ENCODE results near the gene RABGAP1.

RABGAP1 gene

DNA sequence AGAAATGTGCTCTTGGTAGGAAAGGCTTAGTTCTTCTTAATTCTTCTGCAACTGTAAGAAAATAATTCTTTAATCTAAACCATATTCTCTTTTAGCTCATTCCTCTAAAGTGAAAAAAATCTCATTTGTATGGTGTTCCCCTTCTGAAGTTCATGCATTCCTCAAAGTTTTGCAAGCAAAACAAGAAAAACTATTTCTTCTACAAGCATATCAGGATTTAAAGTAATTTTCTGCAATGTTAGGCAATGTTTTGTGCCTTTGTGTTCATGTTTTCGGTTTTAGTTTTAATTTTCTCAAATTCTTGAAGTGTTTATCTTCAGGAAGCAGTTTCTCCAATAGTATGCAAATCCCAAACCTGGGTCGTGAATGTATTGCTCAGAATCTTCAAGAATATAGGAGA lies 80.0 kb downstream of the RABGAP1 start:
- no peaks in the 10 kb centered on the region for H3K9me3 ChIP-seq (ENCODE audit: low read length)
- H3K36me3 ChIP-seq (ENCODE audit: insufficient read depth, low read length): peaks cover 33% of the 10 kb centered on the region
- no peak overlapping the region for H3K9ac ChIP-seq (ENCODE audit: low read length)
- no peaks in the 10 kb centered on the region for H3K4me1 ChIP-seq (ENCODE audit: insufficient read depth, low read length)
- H3K27ac ChIP-seq (ENCODE audit: low read depth, low read length): no peak overlapping the region
- H3K27me3 ChIP-seq (ENCODE audit: control insufficient read depth in 1 of 2, insufficient read depth in 2 of 2, low read length in 2 of 2): no peaks in the 10 kb centered on the region
- no peak overlapping the region for H3K4me3 ChIP-seq (ENCODE audit: low read depth in 1 of 2, low read length in 2 of 2)

DNA sequence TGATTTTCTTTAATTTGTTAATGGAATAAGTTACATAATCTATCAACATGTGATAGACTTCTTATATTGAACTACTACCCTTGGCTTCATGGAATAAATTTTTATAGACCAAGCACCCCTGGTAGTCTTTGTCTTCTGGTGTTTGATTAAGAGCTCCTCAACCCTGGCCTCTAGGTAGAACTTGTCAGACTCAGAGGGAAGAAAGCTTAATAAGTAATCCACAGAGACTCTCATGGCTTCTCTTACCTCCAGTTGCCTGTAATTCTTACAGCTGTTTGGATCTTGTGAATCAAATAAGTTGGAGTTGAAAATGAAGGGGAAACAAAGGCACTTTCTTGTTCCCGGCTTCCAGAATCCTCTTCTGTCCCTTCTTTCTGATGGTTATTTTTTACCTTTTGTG lies 85.6 kb downstream of the RABGAP1 start:
- no peak overlapping the region for H3K4me3 ChIP-seq (ENCODE audit: low read depth in 1 of 2, low read length in 2 of 2)
- H3K4me1 ChIP-seq (ENCODE audit: insufficient read depth, low read length): peaks cover 7% of the 10 kb centered on the region
- no peak overlapping the region for H3K9ac ChIP-seq (ENCODE audit: low read length)
- H3K27ac ChIP-seq (ENCODE audit: low read depth, low read length): no peak overlapping the region
- no peaks in the 10 kb centered on the region for H3K9me3 ChIP-seq (ENCODE audit: low read length)
- H3K27me3 ChIP-seq (ENCODE audit: control insufficient read depth in 1 of 2, insufficient read depth in 2 of 2, low read length in 2 of 2): no peaks in the 10 kb centered on the region
- peaks cover 11% of the 10 kb centered on the region for H3K36me3 ChIP-seq (ENCODE audit: insufficient read depth, low read length)

DNA sequence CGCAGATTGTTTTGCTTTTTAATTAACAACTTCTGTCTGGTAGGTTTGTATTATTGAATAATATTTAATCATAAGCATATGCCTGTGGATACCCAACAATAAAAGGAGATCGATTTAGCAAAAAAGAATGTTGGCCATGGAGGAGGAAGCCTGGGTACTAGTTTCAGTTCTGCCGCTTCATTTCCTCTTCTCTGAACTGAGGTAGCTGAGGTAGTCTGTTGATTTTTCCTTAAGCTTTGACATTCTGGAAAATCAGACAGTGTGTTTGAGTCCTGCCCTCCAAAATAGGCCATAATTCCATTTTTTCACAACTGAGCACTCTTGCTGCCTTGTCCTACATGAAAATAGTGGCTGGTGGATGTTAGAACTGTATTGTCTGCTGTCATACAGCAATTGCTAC lies 86.7 kb downstream of the RABGAP1 start:
- Histone ChIP-seq H3K36me3 (ENCODE audit: insufficient read depth, low read length) (peaks cover 5% of the 10 kb centered on the region), H3K9me3 (ENCODE audit: low read length) (no peaks in the 10 kb centered on the region), H3K4me1 (ENCODE audit: insufficient read depth, low read length) (peaks cover 11% of the 10 kb centered on the region), H3K27ac (ENCODE audit: low read depth, low read length) (no peak overlapping the region), H3K9ac (ENCODE audit: low read length) (no peak overlapping the region), H3K4me3 (ENCODE audit: low read depth in 1 of 2, low read length in 2 of 2) (no peak overlapping the region), H3K27me3 (ENCODE audit: control insufficient read depth in 1 of 2, insufficient read depth in 2 of 2, low read length in 2 of 2) (no peaks in the 10 kb centered on the region)

DNA sequence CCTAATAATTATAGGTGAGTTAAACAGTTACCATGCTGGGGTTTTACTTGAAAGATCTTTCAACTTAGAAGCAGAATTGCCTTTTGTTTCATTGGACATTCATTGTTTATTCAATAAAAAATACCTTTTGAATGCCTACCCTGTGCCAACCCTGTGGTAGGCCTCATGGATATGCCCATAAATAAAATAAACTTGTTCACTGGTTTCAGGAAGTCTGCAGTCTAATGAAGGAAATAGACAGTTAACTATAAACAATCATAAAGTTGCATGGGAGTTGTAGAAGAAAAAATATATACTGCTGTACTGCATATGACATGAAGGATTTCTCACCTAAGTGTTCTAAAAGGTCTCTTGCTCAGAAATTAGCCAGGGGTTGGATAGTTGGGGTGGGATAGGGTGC lies 87.3 kb downstream of the RABGAP1 start:
- Histone ChIP-seq H3K27ac (ENCODE audit: low read depth, low read length) (no peak overlapping the region), H3K9ac (ENCODE audit: low read length) (no peak overlapping the region), H3K4me1 (ENCODE audit: insufficient read depth, low read length) (peaks cover 17% of the 10 kb centered on the region), H3K36me3 (ENCODE audit: insufficient read depth, low read length) (peaks cover 5% of the 10 kb centered on the region), H3K9me3 (ENCODE audit: low read length) (no peaks in the 10 kb centered on the region), H3K27me3 (ENCODE audit: control insufficient read depth in 1 of 2, insufficient read depth in 2 of 2, low read length in 2 of 2) (no peaks in the 10 kb centered on the region), H3K4me3 (ENCODE audit: low read depth in 1 of 2, low read length in 2 of 2) (no peak overlapping the region)

DNA sequence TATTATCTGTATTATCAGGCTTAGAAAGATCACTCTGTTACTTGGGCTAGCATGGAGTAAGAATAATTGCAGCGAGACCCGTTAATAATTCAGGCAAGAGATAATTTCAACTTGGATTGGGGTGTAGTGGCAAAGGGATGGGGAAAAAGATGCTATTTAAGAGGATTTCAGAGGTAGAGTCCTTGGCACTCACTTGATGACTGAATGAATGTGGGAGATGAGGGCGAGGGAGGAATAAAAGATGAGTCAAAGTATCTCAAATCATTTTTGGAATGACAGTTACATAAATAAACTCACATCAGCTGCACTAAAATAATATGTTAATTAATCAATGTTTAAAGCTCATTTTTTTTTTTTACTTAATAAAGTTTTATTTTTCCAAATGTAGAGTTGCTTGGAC lies 88.2 kb downstream of the RABGAP1 start:
- Histone ChIP-seq H3K36me3 (ENCODE audit: insufficient read depth, low read length) (peaks cover 5% of the 10 kb centered on the region), H3K9me3 (ENCODE audit: low read length) (no peaks in the 10 kb centered on the region), H3K4me3 (ENCODE audit: low read depth in 1 of 2, low read length in 2 of 2) (no peak overlapping the region), H3K9ac (ENCODE audit: low read length) (no peak overlapping the region), H3K27ac (ENCODE audit: low read depth, low read length) (no peak overlapping the region), H3K4me1 (ENCODE audit: insufficient read depth, low read length) (peaks cover 25% of the 10 kb centered on the region), H3K27me3 (ENCODE audit: control insufficient read depth in 1 of 2, insufficient read depth in 2 of 2, low read length in 2 of 2) (no peaks in the 10 kb centered on the region)

DNA sequence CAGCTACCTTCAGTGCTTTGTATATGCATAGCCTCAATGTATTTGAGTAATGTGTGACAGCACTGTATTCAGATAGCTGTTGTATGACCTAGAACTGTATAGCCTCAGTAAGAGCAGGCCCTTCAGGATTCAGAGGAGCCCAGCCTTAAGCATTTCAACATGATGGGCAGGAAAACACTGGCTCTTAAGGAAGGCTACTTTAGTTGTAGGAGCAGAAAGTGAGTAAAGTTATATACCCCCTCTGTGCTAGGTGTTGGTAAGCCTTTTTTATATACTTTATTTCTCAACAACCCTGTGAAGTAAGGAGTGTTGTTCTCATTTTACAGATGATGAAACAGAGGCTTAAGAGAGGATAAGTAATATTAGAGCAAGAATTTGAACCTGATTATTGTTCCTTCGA lies 91.1 kb downstream of the RABGAP1 start:
- peaks cover 55% of the 10 kb centered on the region for H3K4me1 ChIP-seq (ENCODE audit: insufficient read depth, low read length)
- no peak overlapping the region for H3K9ac ChIP-seq (ENCODE audit: low read length)
- no peak overlapping the region for H3K27ac ChIP-seq (ENCODE audit: low read depth, low read length)
- no peak overlapping the region for H3K4me3 ChIP-seq (ENCODE audit: low read depth in 1 of 2, low read length in 2 of 2)
- H3K36me3 ChIP-seq (ENCODE audit: insufficient read depth, low read length): peaks cover 10% of the 10 kb centered on the region
- no peaks in the 10 kb centered on the region for H3K27me3 ChIP-seq (ENCODE audit: control insufficient read depth in 1 of 2, insufficient read depth in 2 of 2, low read length in 2 of 2)
- H3K9me3 ChIP-seq (ENCODE audit: low read length): no peaks in the 10 kb centered on the region

DNA sequence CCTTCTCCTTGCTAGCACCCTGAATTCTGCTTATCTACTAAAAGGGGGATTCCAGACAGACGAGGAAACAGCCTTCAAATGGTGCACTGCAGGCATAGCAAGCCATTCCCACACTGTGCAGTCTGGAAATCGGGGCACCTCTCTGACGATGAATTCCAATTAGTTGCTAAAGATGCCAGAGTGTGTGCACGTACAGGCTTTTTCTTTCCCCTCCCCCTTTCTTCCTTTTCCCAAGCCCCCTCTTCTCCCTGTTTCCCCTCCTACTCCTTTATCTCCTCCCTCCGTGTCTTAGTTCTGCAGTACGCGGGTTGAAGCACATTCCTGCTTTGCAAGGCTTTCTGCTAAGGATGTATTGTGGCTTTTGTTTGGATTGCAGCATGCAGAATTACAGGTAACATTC lies 92.5 kb downstream of the RABGAP1 start, which contains the start of gene GPR21:
GPR21 (plus strand) TSS at position 316 of the 400 bp plus-strand sequence. CDS start 900 bp downstream, outside the sequence.
- no peak within 1 kb of the TSS for H3K27ac ChIP-seq (ENCODE audit: low read depth, low read length)
- H3K4me1 ChIP-seq (ENCODE audit: insufficient read depth, low read length): peaks cover 51% of the 10 kb centered on the region
- no peak within 1 kb of the TSS for H3K9ac ChIP-seq (ENCODE audit: low read length)
- no peaks in the 10 kb centered on the region for H3K9me3 ChIP-seq (ENCODE audit: low read length)
- peaks cover 10% of the 10 kb centered on the region for H3K36me3 ChIP-seq (ENCODE audit: insufficient read depth, low read length)
- H3K4me3 ChIP-seq (ENCODE audit: low read depth in 1 of 2, low read length in 2 of 2): peak within 1 kb of the TSS in 1 of 2 donors; percentile 17
- no peaks in the 10 kb centered on the region for H3K27me3 ChIP-seq (ENCODE audit: control insufficient read depth in 1 of 2, insufficient read depth in 2 of 2, low read length in 2 of 2)

DNA sequence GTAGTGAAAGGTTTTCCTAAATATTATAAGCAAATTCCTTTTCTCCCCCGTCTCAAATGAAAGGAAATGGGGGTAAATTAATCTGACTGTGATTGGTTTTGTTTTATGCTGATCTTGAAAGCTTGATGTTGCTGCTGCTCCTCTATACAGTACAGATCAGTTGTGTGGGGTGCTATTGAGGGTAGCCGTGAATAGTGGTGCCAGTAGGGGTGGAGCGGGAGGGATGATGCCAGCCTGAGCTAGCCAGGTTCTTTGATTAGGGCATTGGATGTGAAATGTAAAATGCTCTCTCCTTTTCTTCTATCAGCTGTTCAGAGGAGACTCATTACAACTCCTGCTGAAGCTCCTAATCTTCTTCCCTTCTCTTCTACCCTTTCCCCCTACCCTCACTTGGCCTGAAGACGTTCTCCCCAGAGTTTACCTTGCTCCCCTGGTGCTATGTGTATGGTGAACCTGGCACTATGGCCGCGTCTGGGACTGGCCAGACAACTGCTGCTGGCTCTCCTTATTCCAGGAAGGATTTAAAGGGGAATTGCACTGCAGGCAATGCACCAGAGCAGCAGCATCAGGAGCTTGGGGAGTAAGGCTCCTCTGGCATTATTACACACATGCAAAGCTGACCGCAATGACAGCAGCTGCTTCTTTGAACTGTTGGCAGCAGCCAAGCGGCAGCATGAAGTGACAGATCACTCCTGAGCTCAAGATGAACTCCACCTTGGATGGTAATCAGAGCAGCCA lies 93.2 kb downstream of the RABGAP1 start:
- Histone ChIP-seq H3K36me3 (ENCODE audit: insufficient read depth, low read length) (peaks cover 10% of the 10 kb centered on the region), H3K9ac (ENCODE audit: low read length) (no peak overlapping the region), H3K27ac (ENCODE audit: low read depth, low read length) (no peak overlapping the region), H3K9me3 (ENCODE audit: low read length) (no peaks in the 10 kb centered on the region), H3K4me3 (ENCODE audit: low read depth in 1 of 2, low read length in 2 of 2) (peak overlapping the region in 1 of 2 donors; percentile 17), H3K27me3 (ENCODE audit: control insufficient read depth in 1 of 2, insufficient read depth in 2 of 2, low read length in 2 of 2) (no peaks in the 10 kb centered on the region), H3K4me1 (ENCODE audit: insufficient read depth, low read length) (peaks cover 51% of the 10 kb centered on the region)

DNA sequence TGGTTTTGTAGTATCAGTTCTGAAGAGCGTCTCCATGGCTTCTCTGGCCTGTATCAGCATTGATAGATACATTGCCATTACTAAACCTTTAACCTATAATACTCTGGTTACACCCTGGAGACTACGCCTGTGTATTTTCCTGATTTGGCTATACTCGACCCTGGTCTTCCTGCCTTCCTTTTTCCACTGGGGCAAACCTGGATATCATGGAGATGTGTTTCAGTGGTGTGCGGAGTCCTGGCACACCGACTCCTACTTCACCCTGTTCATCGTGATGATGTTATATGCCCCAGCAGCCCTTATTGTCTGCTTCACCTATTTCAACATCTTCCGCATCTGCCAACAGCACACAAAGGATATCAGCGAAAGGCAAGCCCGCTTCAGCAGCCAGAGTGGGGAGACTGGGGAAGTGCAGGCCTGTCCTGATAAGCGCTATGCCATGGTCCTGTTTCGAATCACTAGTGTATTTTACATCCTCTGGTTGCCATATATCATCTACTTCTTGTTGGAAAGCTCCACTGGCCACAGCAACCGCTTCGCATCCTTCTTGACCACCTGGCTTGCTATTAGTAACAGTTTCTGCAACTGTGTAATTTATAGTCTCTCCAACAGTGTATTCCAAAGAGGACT lies 94.2 kb downstream of the RABGAP1 start:
- peak overlapping the region in 1 of 2 donors; percentile 1 for H3K4me3 ChIP-seq (ENCODE audit: low read depth in 1 of 2, low read length in 2 of 2)
- H3K9ac ChIP-seq (ENCODE audit: low read length): no peak overlapping the region
- H3K36me3 ChIP-seq (ENCODE audit: insufficient read depth, low read length): peaks cover 5% of the 10 kb centered on the region

DNA sequence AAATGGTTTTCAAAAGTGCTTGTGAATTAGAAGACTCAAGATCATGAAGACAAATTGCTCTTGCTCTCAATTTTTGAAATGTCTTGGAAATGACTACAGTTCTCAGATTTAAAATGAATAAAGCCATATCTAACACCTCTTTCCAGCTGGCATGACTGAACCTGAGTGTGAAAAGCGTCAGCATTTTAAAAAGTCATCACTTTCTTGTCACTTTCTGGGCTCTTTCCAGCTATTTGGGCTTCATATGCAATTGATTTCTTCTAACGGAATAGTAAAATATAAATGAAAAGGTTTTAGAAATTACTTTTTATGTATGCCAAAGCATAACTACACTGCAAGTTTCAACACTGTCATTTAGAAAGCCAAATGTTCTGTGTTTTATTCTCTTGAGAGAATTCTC lies 95.0 kb downstream of the RABGAP1 start:
- Histone ChIP-seq H3K9ac (ENCODE audit: low read length) (no peak overlapping the region), H3K27me3 (ENCODE audit: control insufficient read depth in 1 of 2, insufficient read depth in 2 of 2, low read length in 2 of 2) (no peaks in the 10 kb centered on the region), H3K9me3 (ENCODE audit: low read length) (no peaks in the 10 kb centered on the region), H3K4me3 (ENCODE audit: low read depth in 1 of 2, low read length in 2 of 2) (no peak overlapping the region), H3K36me3 (ENCODE audit: insufficient read depth, low read length) (peaks cover 5% of the 10 kb centered on the region), H3K27ac (ENCODE audit: low read depth, low read length) (no peak overlapping the region), H3K4me1 (ENCODE audit: insufficient read depth, low read length) (peaks cover 65% of the 10 kb centered on the region)

More for the DNA sequence above, 94.2 kb downstream of the RABGAP1 start:
- no peaks in the 10 kb centered on the region for H3K9me3 ChIP-seq (ENCODE audit: low read length)
- H3K4me1 ChIP-seq (ENCODE audit: insufficient read depth, low read length): peaks cover 58% of the 10 kb centered on the region
- H3K27ac ChIP-seq (ENCODE audit: low read depth, low read length): no peak overlapping the region
- no peaks in the 10 kb centered on the region for H3K27me3 ChIP-seq (ENCODE audit: control insufficient read depth in 1 of 2, insufficient read depth in 2 of 2, low read length in 2 of 2)

DNA sequence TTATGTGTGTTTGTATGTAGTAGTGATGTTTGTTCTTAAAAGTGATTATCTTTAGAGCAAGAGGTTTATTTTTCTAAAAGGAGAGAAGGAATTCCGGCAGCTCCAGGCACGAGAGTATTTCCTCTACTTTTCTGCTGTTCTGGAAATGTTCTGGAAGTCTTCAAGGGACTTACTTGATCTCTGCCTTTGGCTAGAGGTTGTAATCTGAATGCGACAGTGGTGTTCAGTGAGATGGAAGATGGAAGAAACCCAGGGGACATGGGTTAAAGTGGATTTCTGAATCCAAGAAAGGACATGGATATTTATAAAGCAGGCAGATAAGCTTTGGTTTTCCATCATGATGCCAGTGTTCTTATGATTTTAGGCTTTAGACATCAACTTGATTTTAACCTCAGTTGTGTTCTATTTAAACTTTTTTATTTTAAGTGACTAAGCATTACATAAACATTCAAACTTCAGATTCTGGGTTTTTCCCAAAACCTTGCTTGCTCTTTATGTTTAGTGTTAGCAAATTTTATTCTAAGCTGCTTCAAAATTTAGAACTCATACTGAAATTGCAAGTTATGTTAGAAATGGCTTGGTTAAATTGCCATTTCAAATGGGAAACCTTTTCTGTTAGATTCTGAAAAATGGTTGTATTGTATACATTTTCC lies 96.2 kb downstream of the RABGAP1 start:
- Histone ChIP-seq H3K27ac (ENCODE audit: low read depth, low read length) (no peak overlapping the region), H3K36me3 (ENCODE audit: insufficient read depth, low read length) (peaks cover 5% of the 10 kb centered on the region), H3K4me3 (ENCODE audit: low read depth in 1 of 2, low read length in 2 of 2) (no peak overlapping the region), H3K4me1 (ENCODE audit: insufficient read depth, low read length) (peaks cover 65% of the 10 kb centered on the region), H3K27me3 (ENCODE audit: control insufficient read depth in 1 of 2, insufficient read depth in 2 of 2, low read length in 2 of 2) (no peaks in the 10 kb centered on the region), H3K9me3 (ENCODE audit: low read length) (no peaks in the 10 kb centered on the region), H3K9ac (ENCODE audit: low read length) (no peak overlapping the region)

All from muscle layer of colon (tissue), 2 donors.